SK-N-SH (cell line): Measurements from ENCODE around the gene TCF7L2.

ENCODE experiments used
- CTCF ChIP-seq: fragments of 200-600 bp; sonication (generic); IDR thresholded peaks from 2 replicates; pipeline ENCODE4 v1.6.1; 2017; ENCODE audit warnings: antibody characterized with exemption, mild to moderate bottlenecking, moderate library complexity
- EP300 ChIP-seq, 2 experiments: IDR thresholded peaks; 2 replicates each; pipeline versions ENCODE4 v1.4.0 to v1.6.1; 2012; ENCODE audit warnings: borderline replicate concordance in 1 of 2, low read depth in 1 of 2, low read length in 1 of 2
- MAX ChIP-seq: IDR thresholded peaks from 2 replicates; pipeline ENCODE4 v1.4.0; 2012; ENCODE audit warnings: low read depth
- RFX5 ChIP-seq: IDR thresholded peaks from 2 replicates; pipeline ENCODE4 v1.6.1; 2012; ENCODE audit warnings: mild to moderate bottlenecking, improper control_type of control experiment, low read length
- TEAD4 ChIP-seq: IDR thresholded peaks from 2 replicates; pipeline ENCODE4 v1.4.0; 2012; ENCODE audit warnings: mild to moderate bottlenecking, borderline replicate concordance; ENCODE audit not compliant: insufficient read depth

GRCh38 chr10:113091920-113092319 lies 141.9 kb downstream of the TCF7L2 start:
- TF ChIP-seq TEAD4 (no peak), MAX (no peak), CTCF (no peak), EP300 (IDR thresholded peaks at IDR 0.05; ENCODE audit: borderline replicate concordance in 1 of 2, low read depth in 1 of 2, low read length in 1 of 2) (no peak), RFX5 (no peak)
